ENCODE data around the gene SCP2.

The SCP2 gene

DNA sequence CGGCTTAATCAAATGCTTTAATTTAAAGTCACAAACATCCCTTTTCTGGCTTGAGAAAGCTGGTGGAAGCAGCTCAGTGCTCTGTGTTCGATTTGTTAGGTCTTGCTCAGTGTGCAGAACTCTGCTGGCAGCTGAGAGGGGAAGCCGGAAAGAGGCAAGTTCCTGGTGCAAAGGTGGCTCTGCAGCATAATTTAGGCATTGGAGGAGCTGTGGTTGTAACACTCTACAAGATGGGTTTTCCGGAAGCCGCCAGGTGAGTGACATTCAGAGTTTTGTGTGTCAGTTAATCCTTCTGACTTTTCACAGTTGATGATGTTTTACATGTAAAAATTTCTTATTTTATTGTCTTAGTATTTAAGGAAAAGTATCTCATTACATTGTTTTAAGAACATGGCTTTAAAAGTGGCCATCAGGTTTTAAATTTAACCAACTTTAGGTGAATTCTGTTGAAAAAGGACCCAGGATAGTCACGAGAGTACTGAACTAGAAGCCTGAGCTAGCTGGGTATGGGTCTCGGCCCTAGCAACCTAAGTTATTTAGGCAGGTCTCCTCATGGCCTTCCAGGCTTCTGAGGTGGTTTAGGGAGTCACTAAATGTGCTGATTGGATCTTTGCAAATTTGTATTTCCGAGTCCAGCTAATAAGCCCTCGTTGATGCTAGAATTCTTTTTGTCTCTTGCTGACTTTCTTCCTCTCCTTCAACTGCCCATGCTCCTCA is 87.9 kb downstream of the SCP2 start (continued):
- TF ChIP-seq, protein P1, sequence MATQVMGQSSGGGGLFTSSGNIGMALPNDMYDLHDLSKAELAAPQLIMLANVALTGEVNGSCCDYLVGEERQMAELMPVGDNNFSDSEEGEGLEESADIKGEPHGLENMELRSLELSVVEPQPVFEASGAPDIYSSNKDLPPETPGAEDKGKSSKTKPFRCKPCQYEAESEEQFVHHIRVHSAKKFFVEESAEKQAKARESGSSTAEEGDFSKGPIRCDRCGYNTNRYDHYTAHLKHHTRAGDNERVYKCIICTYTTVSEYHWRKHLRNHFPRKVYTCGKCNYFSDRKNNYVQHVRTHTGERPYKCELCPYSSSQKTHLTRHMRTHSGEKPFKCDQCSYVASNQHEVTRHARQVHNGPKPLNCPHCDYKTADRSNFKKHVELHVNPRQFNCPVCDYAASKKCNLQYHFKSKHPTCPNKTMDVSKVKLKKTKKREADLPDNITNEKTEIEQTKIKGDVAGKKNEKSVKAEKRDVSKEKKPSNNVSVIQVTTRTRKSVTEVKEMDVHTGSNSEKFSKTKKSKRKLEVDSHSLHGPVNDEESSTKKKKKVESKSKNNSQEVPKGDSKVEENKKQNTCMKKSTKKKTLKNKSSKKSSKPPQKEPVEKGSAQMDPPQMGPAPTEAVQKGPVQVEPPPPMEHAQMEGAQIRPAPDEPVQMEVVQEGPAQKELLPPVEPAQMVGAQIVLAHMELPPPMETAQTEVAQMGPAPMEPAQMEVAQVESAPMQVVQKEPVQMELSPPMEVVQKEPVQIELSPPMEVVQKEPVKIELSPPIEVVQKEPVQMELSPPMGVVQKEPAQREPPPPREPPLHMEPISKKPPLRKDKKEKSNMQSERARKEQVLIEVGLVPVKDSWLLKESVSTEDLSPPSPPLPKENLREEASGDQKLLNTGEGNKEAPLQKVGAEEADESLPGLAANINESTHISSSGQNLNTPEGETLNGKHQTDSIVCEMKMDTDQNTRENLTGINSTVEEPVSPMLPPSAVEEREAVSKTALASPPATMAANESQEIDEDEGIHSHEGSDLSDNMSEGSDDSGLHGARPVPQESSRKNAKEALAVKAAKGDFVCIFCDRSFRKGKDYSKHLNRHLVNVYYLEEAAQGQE (tag by site-specific recombination; IDR thresholded peaks at IDR 0.05) = no peak
- TF ChIP-seq ZNF175 (tag by site-specific recombination; IDR thresholded peaks at IDR 0.05) (no peak), ZNF335 (tag by site-specific recombination; conservative IDR thresholded peaks at IDR 0.05) (peak; percentile 91), ZBTB8A (tag by site-specific recombination; IDR thresholded peaks at IDR 0.05) (0 out of 2 replicates have a peak, but pooled peaks have one; percentile 15), MZF1 (tag by site-specific recombination; IDR thresholded peaks at IDR 0.05; ENCODE audit: borderline replicate concordance) (0 out of 2 replicates have a peak, but pooled peaks have one; percentile 11), ZNF433 (tag by site-specific recombination; IDR thresholded peaks at IDR 0.05; ENCODE audit: low read depth) (no peak), ZNF394 (tag by site-specific recombination; IDR thresholded peaks at IDR 0.05; ENCODE audit: borderline replicate concordance) (peak; percentile 71; the same call in 1 of the 2 replicates), ZNF341 (tag by site-specific recombination; IDR thresholded peaks at IDR 0.05; ENCODE audit: low read depth) (no peak), ZBTB17 (tag by site-specific recombination; IDR thresholded peaks at IDR 0.05) (peak; percentile 98), ZFHX2 (tag by site-specific recombination; conservative IDR thresholded peaks at IDR 0.05) (no peak), OSR2 (tag by site-specific recombination; IDR thresholded peaks at IDR 0.05) (0 out of 2 replicates have a peak, but pooled peaks have one; percentile 8), GLIS1 (tag by site-specific recombination; IDR thresholded peaks at IDR 0.05) (no peak), ZNF610 (tag by site-specific recombination; IDR thresholded peaks at IDR 0.05; ENCODE audit: borderline replicate concordance) (no peak)
- TF ChIP-seq, protein P2, sequence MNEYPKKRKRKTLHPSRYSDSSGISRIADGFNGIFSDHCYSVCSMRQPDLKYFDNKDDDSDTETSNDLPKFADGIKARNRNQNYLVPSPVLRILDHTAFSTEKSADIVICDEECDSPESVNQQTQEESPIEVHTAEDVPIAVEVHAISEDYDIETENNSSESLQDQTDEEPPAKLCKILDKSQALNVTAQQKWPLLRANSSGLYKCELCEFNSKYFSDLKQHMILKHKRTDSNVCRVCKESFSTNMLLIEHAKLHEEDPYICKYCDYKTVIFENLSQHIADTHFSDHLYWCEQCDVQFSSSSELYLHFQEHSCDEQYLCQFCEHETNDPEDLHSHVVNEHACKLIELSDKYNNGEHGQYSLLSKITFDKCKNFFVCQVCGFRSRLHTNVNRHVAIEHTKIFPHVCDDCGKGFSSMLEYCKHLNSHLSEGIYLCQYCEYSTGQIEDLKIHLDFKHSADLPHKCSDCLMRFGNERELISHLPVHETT (tag by site-specific recombination; IDR thresholded peaks at IDR 0.05) = peak; percentile 43; the same call in 1 of the 2 replicates
- TF ChIP-seq, protein P3, sequence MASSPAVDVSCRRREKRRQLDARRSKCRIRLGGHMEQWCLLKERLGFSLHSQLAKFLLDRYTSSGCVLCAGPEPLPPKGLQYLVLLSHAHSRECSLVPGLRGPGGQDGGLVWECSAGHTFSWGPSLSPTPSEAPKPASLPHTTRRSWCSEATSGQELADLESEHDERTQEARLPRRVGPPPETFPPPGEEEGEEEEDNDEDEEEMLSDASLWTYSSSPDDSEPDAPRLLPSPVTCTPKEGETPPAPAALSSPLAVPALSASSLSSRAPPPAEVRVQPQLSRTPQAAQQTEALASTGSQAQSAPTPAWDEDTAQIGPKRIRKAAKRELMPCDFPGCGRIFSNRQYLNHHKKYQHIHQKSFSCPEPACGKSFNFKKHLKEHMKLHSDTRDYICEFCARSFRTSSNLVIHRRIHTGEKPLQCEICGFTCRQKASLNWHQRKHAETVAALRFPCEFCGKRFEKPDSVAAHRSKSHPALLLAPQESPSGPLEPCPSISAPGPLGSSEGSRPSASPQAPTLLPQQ (tag by site-specific recombination; IDR thresholded peaks at IDR 0.05) = 0 out of 2 replicates have a peak, but pooled peaks have one; percentile 37
- TF ChIP-seq, protein P4, sequence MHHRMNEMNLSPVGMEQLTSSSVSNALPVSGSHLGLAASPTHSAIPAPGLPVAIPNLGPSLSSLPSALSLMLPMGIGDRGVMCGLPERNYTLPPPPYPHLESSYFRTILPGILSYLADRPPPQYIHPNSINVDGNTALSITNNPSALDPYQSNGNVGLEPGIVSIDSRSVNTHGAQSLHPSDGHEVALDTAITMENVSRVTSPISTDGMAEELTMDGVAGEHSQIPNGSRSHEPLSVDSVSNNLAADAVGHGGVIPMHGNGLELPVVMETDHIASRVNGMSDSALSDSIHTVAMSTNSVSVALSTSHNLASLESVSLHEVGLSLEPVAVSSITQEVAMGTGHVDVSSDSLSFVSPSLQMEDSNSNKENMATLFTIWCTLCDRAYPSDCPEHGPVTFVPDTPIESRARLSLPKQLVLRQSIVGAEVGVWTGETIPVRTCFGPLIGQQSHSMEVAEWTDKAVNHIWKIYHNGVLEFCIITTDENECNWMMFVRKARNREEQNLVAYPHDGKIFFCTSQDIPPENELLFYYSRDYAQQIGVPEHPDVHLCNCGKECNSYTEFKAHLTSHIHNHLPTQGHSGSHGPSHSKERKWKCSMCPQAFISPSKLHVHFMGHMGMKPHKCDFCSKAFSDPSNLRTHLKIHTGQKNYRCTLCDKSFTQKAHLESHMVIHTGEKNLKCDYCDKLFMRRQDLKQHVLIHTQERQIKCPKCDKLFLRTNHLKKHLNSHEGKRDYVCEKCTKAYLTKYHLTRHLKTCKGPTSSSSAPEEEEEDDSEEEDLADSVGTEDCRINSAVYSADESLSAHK (tag by site-specific recombination; IDR thresholded peaks at IDR 0.05) = no peak
- TF ChIP-seq, protein P5, sequence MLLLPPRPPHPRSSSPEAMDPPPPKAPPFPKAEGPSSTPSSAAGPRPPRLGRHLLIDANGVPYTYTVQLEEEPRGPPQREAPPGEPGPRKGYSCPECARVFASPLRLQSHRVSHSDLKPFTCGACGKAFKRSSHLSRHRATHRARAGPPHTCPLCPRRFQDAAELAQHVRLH (tag by site-specific recombination; IDR thresholded peaks at IDR 0.05) = peak; percentile 68; the same call in 1 of the 2 replicates
- TF ChIP-seq, protein P6, sequence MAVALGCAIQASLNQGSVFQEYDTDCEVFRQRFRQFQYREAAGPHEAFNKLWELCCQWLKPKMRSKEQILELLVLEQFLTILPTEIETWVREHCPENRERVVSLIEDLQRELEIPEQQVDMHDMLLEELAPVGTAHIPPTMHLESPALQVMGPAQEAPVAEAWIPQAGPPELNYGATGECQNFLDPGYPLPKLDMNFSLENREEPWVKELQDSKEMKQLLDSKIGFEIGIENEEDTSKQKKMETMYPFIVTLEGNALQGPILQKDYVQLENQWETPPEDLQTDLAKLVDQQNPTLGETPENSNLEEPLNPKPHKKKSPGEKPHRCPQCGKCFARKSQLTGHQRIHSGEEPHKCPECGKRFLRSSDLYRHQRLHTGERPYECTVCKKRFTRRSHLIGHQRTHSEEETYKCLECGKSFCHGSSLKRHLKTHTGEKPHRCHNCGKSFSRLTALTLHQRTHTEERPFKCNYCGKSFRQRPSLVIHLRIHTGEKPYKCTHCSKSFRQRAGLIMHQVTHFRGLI (tag by site-specific recombination; IDR thresholded peaks at IDR 0.05) = no peak
